Esophagus squamous epithelium (tissue), 5 donors: Measurements from ENCODE around the gene IRF2. TPM values are rescaled to one million over a fixed set of nuclear protein-coding genes. Genes with fewer than 3 reads are reported as not detected.

Experiments used
- DNase-seq: peaks from one replicate; lab custom pipeline; 2025; lab: John Stamatoyannopoulos, UW
- H3K27ac ChIP-seq, 4 donors: fragments of 200-600 bp; sonication (generic); one replicate each; pipeline ENCODE4 v1.5.1; 2016 to 2019; ENCODE audit warnings: mild to moderate bottlenecking in 1 of 4
- H3K27me3 ChIP-seq, 4 donors: fragments of 200-600 bp; sonication (generic); 1 replicate in 3 of 4; 2 replicates in 1 of 4; pipeline versions ENCODE4 v1.5.1 to v1.6.0; 2017 to 2021; ENCODE audit warnings: antibody characterized with exemption in 1 of 4
- H3K36me3 ChIP-seq, 3 donors: fragments of 200-600 bp; sonication (generic); one replicate each; pipeline ENCODE4 v1.5.1; 2016 to 2019
- H3K4me1 ChIP-seq, 3 donors: fragments of 200-600 bp; sonication (generic); one replicate each; pipeline ENCODE4 v1.5.1; 2017 to 2019
- H3K4me3 ChIP-seq, 4 donors: fragments of 200-600 bp; sonication (generic); 1 replicate in 3 of 4; 2 replicates in 1 of 4; pipeline ENCODE4 v1.5.1; 2016 to 2019; ENCODE audit warnings: mild to moderate bottlenecking in 2 of 4, moderate library complexity in 1 of 4
- H3K9me3 ChIP-seq, 3 donors: fragments of 200-600 bp; sonication (generic); one replicate each; pipeline ENCODE4 v1.5.1; 2016 to 2019
- CTCF ChIP-seq, 6 experiments: fragments of 450-650 bp in 4 of 6; fragments of 200-600 bp in 2 of 6; sonication (generic) in 2 of 6; IDR thresholded peaks; one replicate each; pipeline ENCODE4 v1.5.1; 2016 to 2019; ENCODE audit warnings: antibody characterized with exemption in 6 of 6, mild to moderate bottlenecking in 4 of 6, moderate library complexity in 4 of 6
- POLR2A ChIP-seq, 4 donors: fragments of 450-650 bp; IDR thresholded peaks; one replicate each; pipeline ENCODE4 v1.6.1; 2017; ENCODE audit warnings: antibody characterized with exemption in 4 of 4, mild to moderate bottlenecking in 4 of 4, moderate library complexity in 3 of 4
- WGBS, 2 donors: methylation state at CpG; one replicate each; pipeline ENCODE4 v1.1.5; 2018; 5-methylcytosine and 5-hydroxymethylcytosine counted together
- intact Hi-C: fragments of 100-400 bp; cut with DNase I; formaldehyde crosslinking; loops from one replicate; pipeline ENCODE4 v1.15.0; 2022
- total RNA-seq, 4 donors: library from RNA; depleted of rRNA; stranded (reverse); fragments of >200 nt; gene quantifications; one replicate each; pipeline ENCODE4 v1.1.0, GENCODE V29; 2016
- donor health status: DM: yes; HTN: yes; CAD: no.

Gene IRF2
- total RNA-seq, 4 donors from 2014 or later, result 16.6 to 30.2 (median 23.4) TPM

DNA sequence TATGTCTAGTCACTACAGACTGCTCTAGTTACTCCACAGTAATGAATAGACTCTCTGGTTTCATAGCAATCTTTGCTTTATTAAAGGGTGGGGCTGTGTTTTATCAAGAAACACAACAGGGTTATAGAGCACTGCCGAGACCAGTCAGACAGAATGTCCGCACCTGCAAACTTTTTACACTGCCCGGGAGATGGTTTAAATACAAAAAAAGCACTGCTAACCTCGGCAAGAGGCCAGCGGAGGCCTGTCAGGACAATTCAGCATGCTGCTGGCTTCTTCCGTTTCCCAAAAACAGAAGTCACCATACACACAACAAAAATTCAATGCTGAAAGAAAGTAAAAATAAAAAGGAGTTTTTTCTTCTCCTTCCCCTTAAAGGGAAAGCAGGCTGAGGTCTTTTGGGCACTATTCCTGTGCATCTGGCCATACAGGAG, 67.4 kb downstream of the IRF2 start:
- Histone ChIP-seq H3K27me3 (no peaks in the 10 kb centered on the region), H3K9me3 (no peaks in the 10 kb centered on the region), H3K4me1 (peaks cover 27 to 57% (median 35%) of the 10 kb centered on the region in 3 donors), H3K4me3 (no peak overlapping the region), H3K36me3 (peaks cover 12 to 92% (median 14%) of the 10 kb centered on the region in 3 donors), H3K27ac (peak overlapping the region; percentile 81 to 90 (median 86))
- intact Hi-C loops, result loop anchor here (10.0 kb wide), 1 partner anchor 128 kb away; no protein-coding TSS in a partner anchor
- DNase-seq, result no peak
- TF ChIP-seq CTCF (IDR thresholded peaks at IDR 0.05), result no peak
- no peak for TF ChIP-seq POLR2A (IDR thresholded peaks at IDR 0.05)
- 19 to 34% methylated on average over 6 of the region's 6 CpGs for WGBS, 2 donors

DNA sequence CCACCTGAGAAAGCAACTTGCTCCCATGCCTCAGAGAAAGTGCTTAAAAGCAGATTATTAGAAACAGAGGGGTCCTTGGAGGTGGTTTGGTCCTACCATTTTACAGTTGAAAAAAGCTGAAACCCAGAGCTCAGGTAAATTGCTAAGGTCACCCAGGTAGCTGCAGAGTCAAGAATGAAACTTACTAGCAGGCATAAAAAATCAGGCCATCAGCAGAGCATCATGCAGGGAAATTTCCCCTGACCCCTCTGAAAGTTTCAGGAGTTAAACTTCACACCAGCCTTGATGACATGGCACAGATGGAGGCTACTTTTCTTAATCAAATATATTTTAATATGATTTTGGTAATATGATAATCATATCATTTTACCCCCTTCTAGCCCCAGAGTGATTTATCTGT, 70.3 kb downstream of the IRF2 start:
- no peak for TF ChIP-seq CTCF (IDR thresholded peaks at IDR 0.05)
- TF ChIP-seq POLR2A (IDR thresholded peaks at IDR 0.05), result no peak
- H3K27ac ChIP-seq, result peak overlapping the region in 1 of 4 donors; percentile 49
- H3K4me3 ChIP-seq, result no peak overlapping the region
- H3K27me3 ChIP-seq, result no peaks in the 10 kb centered on the region
- intact Hi-C loops, result loop anchor here (10.0 kb wide), 1 partner anchor 131 kb away; no protein-coding TSS in a partner anchor
- no peak for DNase-seq
- peaks cover 4 to 93% (median 13%) of the 10 kb centered on the region in 3 donors for H3K36me3 ChIP-seq
- H3K9me3 ChIP-seq, result no peaks in the 10 kb centered on the region
- H3K4me1 ChIP-seq, result peaks cover 31 to 73% (median 52%) of the 10 kb centered on the region in 3 donors

DNA sequence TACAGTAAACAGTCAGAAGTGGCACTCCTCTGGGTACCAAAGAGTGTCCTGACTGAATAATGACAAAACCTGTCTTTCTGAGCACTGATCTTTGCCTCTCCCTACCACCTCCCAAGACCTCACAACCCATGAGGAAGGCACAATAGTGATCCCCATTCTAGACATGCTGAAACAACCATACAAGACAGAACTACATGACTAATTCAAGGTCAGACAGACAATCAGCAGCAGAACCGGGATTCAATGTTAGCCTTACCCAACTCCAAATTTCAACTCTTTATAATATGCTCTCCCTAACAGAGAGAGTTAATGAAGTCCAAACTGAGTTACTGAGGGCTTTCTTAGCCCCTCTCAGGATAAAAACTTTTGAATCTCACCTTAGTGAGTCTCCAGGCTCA, 71.0 kb downstream of the IRF2 start:
- H3K4me1 ChIP-seq, result peaks cover 24 to 67% (median 45%) of the 10 kb centered on the region in 3 donors
- no peak for DNase-seq
- no peak overlapping the region for H3K4me3 ChIP-seq
- peak overlapping the region in 1 of 4 donors; percentile 49 for H3K27ac ChIP-seq
- 21 to 25% methylated on average over 1 of the region's 1 CpG for WGBS, 2 donors
- intact Hi-C loops, result loop anchor here (10.0 kb wide), 1 partner anchor 131 kb away; no protein-coding TSS in a partner anchor
- H3K9me3 ChIP-seq, result no peaks in the 10 kb centered on the region
- TF ChIP-seq POLR2A (IDR thresholded peaks at IDR 0.05), result no peak
- TF ChIP-seq CTCF (IDR thresholded peaks at IDR 0.05), result no peak
- peaks cover 4 to 94% (median 19%) of the 10 kb centered on the region in 3 donors for H3K36me3 ChIP-seq
- H3K27me3 ChIP-seq, result no peaks in the 10 kb centered on the region

GRCh38 chr4:184402740-184403383, 71.5 kb downstream of the IRF2 start:
- Histone ChIP-seq H3K4me3 (no peak overlapping the region), H3K27me3 (no peaks in the 10 kb centered on the region), H3K27ac (peak overlapping the region in 1 of 4 donors; percentile 49), H3K36me3 (peaks cover 4 to 96% (median 24%) of the 10 kb centered on the region in 3 donors), H3K9me3 (no peaks in the 10 kb centered on the region), H3K4me1 (peaks cover 19 to 67% (median 40%) of the 10 kb centered on the region in 3 donors)
- WGBS, 2 donors, result 80 to 82% methylated on average over 14 of the region's 14 CpGs
- no peak for TF ChIP-seq POLR2A (IDR thresholded peaks at IDR 0.05)
- TF ChIP-seq CTCF (IDR thresholded peaks at IDR 0.05), result no peak
- no peak for DNase-seq
- intact Hi-C loops, result loop anchor here (10.0 kb wide), 1 partner anchor 132 kb away; no protein-coding TSS in a partner anchor

DNA sequence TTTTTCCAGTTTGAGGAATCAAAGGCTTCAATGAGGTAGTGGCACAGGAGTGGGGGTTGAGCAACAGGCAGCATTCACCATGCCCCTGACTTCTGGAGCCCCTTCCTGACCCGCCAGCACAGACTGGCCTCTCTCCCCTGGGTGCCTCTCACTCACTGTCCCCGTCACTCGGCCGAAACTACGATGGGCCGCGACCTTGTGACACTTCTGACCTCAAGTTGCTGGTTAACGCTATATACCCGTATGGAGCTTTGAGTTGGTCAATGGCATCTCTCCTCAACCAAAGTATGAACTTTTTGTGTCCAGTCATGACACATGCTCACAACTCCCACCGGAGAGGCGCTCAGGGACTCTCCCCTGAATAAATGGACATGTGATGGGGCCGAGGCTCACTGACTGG, 72.1 kb downstream of the IRF2 start:
- TF ChIP-seq CTCF (IDR thresholded peaks at IDR 0.05) (no peak), POLR2A (IDR thresholded peaks at IDR 0.05) (no peak)
- peak overlapping the region in 1 of 4 donors; percentile 70 for H3K27ac ChIP-seq
- H3K36me3 ChIP-seq, result peaks cover 4 to 96% (median 31%) of the 10 kb centered on the region in 3 donors
- H3K4me3 ChIP-seq, result no peak overlapping the region
- intact Hi-C loops, result loop anchor here (10.0 kb wide), 1 partner anchor 133 kb away; no protein-coding TSS in a partner anchor
- DNase-seq, result no peak
- WGBS, 2 donors, result 88 to 95% methylated on average over 8 to 11 of the region's 12 CpGs
- H3K4me1 ChIP-seq, result peaks cover 13 to 66% (median 39%) of the 10 kb centered on the region in 3 donors
- no peaks in the 10 kb centered on the region for H3K9me3 ChIP-seq
- no peaks in the 10 kb centered on the region for H3K27me3 ChIP-seq
